ENCODE results near the gene RIC8B. TPM values are rescaled to one million over a fixed set of nuclear protein-coding genes. Genes with fewer than 3 reads are reported as not detected.

Gene RIC8B
- total RNA-seq, 1 experiment from 2014 or later = 29.0 TPM

DNA sequence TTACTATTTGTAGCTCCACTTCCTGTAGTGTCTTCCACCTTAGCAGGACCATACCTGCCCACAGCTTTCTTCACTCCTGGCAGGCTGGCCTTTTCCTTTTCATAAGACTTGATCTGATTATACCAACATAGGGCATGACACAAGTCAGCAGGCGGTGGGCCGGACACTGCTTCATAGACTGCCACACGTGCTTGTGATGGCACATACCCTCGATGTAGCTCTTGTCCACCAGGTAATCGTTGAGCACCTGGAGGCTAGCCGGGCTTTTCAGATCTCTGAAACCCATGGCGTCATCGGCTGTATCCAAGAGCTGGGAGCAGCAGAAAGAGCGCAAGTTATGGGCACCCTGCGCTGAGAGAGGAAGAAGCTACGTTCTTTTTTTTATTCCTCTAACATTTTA, 127.6 kb downstream of the RIC8B start:
- Histone ChIP-seq H2AK5ac (ENCODE audit: insufficient read length, low read length) (no peak overlapping the region), H2AFZ (ENCODE audit: low read length) (no peak overlapping the region), H2BK20ac (ENCODE audit: low read depth, low read length, poor library complexity, severe bottlenecking) (no peak overlapping the region), H3K9me3 (ENCODE audit: control insufficient read depth, low read depth, low read length) (no peaks in the 10 kb centered on the region), H4K8ac (replicated peaks; ENCODE audit: insufficient read length, low read depth, low read length) (no peak overlapping the region), H3K27me3 (ENCODE audit: insufficient read depth, low read length) (peaks cover 2% of the 10 kb centered on the region; the same call in 1 of the 2 replicates), H4K20me1 (ENCODE audit: control insufficient read depth, insufficient read depth, insufficient read length) (no peaks in the 10 kb centered on the region), H3K27ac (ENCODE audit: insufficient read length, low read depth, low read length) (no peak overlapping the region), H2BK15ac (ENCODE audit: low read depth, low read length) (no peak overlapping the region), H2BK120ac (ENCODE audit: low read depth, low read length, poor library complexity, severe bottlenecking) (no peak overlapping the region), H3K4ac (ENCODE audit: low read depth, low read length) (no peak overlapping the region), H3K23me2 (ENCODE audit: insufficient read length, low read depth, low read length, poor library complexity, severe bottlenecking) (peaks cover 4% of the 10 kb centered on the region), H3K23ac (ENCODE audit: insufficient read length, low read depth, low read length) (no peak overlapping the region), H3T11ph (ENCODE audit: low read length) (no peak overlapping the region), H2BK5ac (ENCODE audit: insufficient read length, low read length) (no peak overlapping the region), H3K4me2 (ENCODE audit: insufficient read depth, insufficient read length, low read length) (no peak overlapping the region), H3K79me2 (ENCODE audit: insufficient read depth, low read length) (no peaks in the 10 kb centered on the region), H4K5ac (ENCODE audit: insufficient read length, low read depth, low read length) (no peak overlapping the region), H4K91ac (ENCODE audit: insufficient read length, low read depth, low read length) (no peak overlapping the region), H3K4me1 (ENCODE audit: insufficient read depth, low read length) (peaks cover 4% of the 10 kb centered on the region; the same call in 1 of the 2 replicates), H3K9ac (ENCODE audit: extremely low read depth, insufficient read length, low read length) (no peak overlapping the region), H3K18ac (ENCODE audit: insufficient read length, low read depth, low read length) (no peak overlapping the region), H3K14ac (ENCODE audit: insufficient read depth, low read length) (no peak overlapping the region), H3K56ac (ENCODE audit: insufficient read length, low read depth, low read length) (no peak overlapping the region), H2BK12ac (ENCODE audit: insufficient read length, low read depth, low read length) (no peak overlapping the region), H3K79me1 (ENCODE audit: insufficient read depth, low read depth, low read length, poor library complexity, severe bottlenecking) (no peaks in the 10 kb centered on the region)
- Mint-ChIP-seq H3K27me3 (ENCODE audit: low read depth) (peaks cover 48% of the 10 kb centered on the region), H3K4me3 (no peak overlapping the region), H3K36me3 (ENCODE audit: insufficient read depth in 1 of 3, low read depth in 3 of 3) (no peaks in the 10 kb centered on the region), H3K4me1 (peaks cover 26 to 29% of the 10 kb centered on the region in 2 experiments), H3K9me3 (no peaks in the 10 kb centered on the region; a peak in 1 of 5 replicates), H3K27ac (no peak overlapping the region)
- TF ChIP-seq, protein P1, sequence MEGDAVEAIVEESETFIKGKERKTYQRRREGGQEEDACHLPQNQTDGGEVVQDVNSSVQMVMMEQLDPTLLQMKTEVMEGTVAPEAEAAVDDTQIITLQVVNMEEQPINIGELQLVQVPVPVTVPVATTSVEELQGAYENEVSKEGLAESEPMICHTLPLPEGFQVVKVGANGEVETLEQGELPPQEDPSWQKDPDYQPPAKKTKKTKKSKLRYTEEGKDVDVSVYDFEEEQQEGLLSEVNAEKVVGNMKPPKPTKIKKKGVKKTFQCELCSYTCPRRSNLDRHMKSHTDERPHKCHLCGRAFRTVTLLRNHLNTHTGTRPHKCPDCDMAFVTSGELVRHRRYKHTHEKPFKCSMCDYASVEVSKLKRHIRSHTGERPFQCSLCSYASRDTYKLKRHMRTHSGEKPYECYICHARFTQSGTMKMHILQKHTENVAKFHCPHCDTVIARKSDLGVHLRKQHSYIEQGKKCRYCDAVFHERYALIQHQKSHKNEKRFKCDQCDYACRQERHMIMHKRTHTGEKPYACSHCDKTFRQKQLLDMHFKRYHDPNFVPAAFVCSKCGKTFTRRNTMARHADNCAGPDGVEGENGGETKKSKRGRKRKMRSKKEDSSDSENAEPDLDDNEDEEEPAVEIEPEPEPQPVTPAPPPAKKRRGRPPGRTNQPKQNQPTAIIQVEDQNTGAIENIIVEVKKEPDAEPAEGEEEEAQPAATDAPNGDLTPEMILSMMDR (conservative IDR thresholded peaks at IDR 0.05) = no peak
- DNase-seq = no peak
- no CpG with 5 or more reads among the region's 11 CpGs for WGBS (ENCODE audit: extremely low coverage, insufficient read length, low lambda C conversion rate)

All from H9 (cell line).